ENCODE data around the gene MAS1L.

The MAS1L gene

GRCh38 chr6:29451471-29452193 lies 36.1 kb downstream of the MAS1L start:
- TF ChIP-seq FOXP2 (optimal IDR thresholded peaks at IDR 0.05; ENCODE audit: borderline replicate concordance, extremely low read depth, extremely low read length, insufficient read depth): no peak
- TF ChIP-seq, protein P1, sequence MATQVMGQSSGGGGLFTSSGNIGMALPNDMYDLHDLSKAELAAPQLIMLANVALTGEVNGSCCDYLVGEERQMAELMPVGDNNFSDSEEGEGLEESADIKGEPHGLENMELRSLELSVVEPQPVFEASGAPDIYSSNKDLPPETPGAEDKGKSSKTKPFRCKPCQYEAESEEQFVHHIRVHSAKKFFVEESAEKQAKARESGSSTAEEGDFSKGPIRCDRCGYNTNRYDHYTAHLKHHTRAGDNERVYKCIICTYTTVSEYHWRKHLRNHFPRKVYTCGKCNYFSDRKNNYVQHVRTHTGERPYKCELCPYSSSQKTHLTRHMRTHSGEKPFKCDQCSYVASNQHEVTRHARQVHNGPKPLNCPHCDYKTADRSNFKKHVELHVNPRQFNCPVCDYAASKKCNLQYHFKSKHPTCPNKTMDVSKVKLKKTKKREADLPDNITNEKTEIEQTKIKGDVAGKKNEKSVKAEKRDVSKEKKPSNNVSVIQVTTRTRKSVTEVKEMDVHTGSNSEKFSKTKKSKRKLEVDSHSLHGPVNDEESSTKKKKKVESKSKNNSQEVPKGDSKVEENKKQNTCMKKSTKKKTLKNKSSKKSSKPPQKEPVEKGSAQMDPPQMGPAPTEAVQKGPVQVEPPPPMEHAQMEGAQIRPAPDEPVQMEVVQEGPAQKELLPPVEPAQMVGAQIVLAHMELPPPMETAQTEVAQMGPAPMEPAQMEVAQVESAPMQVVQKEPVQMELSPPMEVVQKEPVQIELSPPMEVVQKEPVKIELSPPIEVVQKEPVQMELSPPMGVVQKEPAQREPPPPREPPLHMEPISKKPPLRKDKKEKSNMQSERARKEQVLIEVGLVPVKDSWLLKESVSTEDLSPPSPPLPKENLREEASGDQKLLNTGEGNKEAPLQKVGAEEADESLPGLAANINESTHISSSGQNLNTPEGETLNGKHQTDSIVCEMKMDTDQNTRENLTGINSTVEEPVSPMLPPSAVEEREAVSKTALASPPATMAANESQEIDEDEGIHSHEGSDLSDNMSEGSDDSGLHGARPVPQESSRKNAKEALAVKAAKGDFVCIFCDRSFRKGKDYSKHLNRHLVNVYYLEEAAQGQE (IDR thresholded peaks at IDR 0.05; ENCODE audit: insufficient read depth in 1 of 2, low read depth in 2 of 2, low read length in 2 of 2): no peak
- TF ChIP-seq SIN3A (IDR thresholded peaks at IDR 0.05; ENCODE audit: borderline replicate concordance, insufficient read depth, low read length): no peak
- no peak for TF ChIP-seq TAF1 (IDR thresholded peaks at IDR 0.05; ENCODE audit: borderline replicate concordance, insufficient read depth, low read length)
- no peak for TF ChIP-seq POLR2AphosphoS5 (IDR thresholded peaks at IDR 0.05; ENCODE audit: low read depth, low read length)

- TF ChIP-seq, protein P1 (IDR thresholded peaks at IDR 0.05; ENCODE audit: insufficient read depth in 1 of 2, low read depth in 2 of 2, low read length in 2 of 2): no peak
These were observed 40.1 kb downstream of the MAS1L start for GRCh38 chr6:29447670-29448069.

DNA sequence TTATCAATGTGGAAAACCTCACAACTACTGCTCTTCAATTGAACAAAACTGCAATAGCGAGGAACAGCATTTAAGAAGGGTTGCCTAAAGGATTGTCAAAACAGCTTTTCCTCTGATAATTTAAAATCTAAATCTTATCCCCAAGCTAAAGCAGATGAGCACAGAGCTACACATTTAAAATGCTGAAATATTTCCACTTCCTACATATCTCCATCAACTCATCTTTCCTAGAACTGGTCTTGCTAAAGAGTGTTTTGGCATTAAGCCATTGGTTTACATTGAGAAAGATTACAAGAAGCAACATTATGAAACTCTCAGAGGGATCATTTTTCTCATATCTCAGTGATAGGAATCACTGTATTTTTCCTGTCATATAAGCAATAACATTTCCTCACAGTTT lies 45.0 kb downstream of the MAS1L start:
- TF ChIP-seq FOXP2 (optimal IDR thresholded peaks at IDR 0.05; ENCODE audit: borderline replicate concordance, extremely low read depth, extremely low read length, insufficient read depth) (no peak), SIN3A (IDR thresholded peaks at IDR 0.05; ENCODE audit: borderline replicate concordance, insufficient read depth, low read length) (no peak), TAF1 (IDR thresholded peaks at IDR 0.05; ENCODE audit: borderline replicate concordance, insufficient read depth, low read length) (no peak), POLR2AphosphoS5 (IDR thresholded peaks at IDR 0.05; ENCODE audit: low read depth, low read length) (no peak)
- TF ChIP-seq, protein P1 (IDR thresholded peaks at IDR 0.05; ENCODE audit: insufficient read depth in 1 of 2, low read depth in 2 of 2, low read length in 2 of 2): no peak

GRCh38 chr6:29439006-29439405 lies 48.8 kb downstream of the MAS1L start, which contains the start of gene OR10C1:
TSS of gene OR10C1 (plus strand) at chr6:29439306. CDS start at chr6:29440016, 710 bp downstream.
- TF ChIP-seq, protein P1 (IDR thresholded peaks at IDR 0.05; ENCODE audit: insufficient read depth in 1 of 2, low read depth in 2 of 2, low read length in 2 of 2): no peak
- TF ChIP-seq SIN3A (IDR thresholded peaks at IDR 0.05; ENCODE audit: borderline replicate concordance, insufficient read depth, low read length): no peak
- no peak for TF ChIP-seq FOXP2 (optimal IDR thresholded peaks at IDR 0.05; ENCODE audit: borderline replicate concordance, extremely low read depth, extremely low read length, insufficient read depth)
- TF ChIP-seq POLR2AphosphoS5 (IDR thresholded peaks at IDR 0.05; ENCODE audit: low read depth, low read length): no peak
- no peak for TF ChIP-seq TAF1 (IDR thresholded peaks at IDR 0.05; ENCODE audit: borderline replicate concordance, insufficient read depth, low read length)

Data from PFSK-1 (cell line).